Activated T-helper 1 cell treated with anti-CD3 and anti-CD28 coated beads, Interleukin-2, amount 50 U/mL, for 16 hours (primary cell): Measurements from ENCODE around the gene ADCK1.
A peak's percentile ranks its signal among the peaks of the same experiment; 100 is the strongest.
"Not testable (repeated sequence)": the region's sequence is repeated elsewhere in the genome, so short reads cannot be mapped to it uniquely, and the experiment has no call there.

Experiments used
- DNase-seq, 2 donors: peaks; one replicate each; pipeline ENCODE4 v3.0.0-alpha.2; 2020; ENCODE audit warnings: low read depth in 1 of 2, low spot score in 1 of 2

Gene ADCK1, protein sequence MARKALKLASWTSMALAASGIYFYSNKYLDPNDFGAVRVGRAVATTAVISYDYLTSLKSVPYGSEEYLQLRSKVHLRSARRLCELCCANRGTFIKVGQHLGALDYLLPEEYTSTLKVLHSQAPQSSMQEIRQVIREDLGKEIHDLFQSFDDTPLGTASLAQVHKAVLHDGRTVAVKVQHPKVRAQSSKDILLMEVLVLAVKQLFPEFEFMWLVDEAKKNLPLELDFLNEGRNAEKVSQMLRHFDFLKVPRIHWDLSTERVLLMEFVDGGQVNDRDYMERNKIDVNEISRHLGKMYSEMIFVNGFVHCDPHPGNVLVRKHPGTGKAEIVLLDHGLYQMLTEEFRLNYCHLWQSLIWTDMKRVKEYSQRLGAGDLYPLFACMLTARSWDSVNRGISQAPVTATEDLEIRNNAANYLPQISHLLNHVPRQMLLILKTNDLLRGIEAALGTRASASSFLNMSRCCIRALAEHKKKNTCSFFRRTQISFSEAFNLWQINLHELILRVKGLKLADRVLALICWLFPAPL

DNA sequence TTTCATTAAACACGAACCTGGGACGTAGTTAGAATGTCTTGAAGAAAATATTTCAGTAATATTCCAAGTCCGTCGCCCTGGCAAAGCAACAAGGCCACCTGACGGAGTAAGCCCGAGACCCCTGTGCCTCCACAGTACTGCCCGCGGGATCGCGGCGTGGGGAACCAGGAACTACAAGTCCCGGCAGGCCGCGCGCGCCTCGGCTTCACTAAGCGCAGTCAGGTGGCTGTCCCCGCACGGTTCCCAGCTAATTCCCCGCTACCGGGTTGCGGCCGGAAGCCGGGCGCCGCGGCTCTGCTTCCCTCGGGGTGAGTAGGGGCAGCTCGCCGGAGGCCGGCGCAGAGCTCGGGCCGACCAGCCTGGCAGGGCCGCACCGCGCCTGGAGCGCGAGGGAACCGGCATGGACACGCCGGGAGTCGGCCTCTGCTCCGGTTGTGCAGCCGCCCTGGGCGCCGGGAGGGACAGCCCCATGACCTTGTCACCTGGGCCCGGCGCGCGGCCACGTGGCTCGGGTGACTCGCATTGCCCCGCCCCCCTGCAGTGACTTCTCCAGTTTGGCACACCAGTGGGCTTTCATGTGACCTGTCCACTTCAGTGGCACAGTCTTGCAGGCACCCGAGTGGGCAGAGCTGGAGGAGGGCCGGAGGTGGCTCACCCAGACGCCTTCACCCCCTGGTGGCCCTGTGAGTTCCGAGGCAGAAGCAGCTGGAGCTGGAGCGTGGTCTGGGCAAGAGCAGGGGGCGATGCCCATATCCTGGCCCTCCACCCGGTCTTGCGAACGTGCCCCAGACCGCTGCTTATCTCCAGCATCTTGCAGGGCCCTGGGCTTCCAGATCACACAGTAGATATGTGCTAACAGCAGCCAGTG lies at the start of gene ADCK1:
ADCK1 (plus strand) TSS at position 247 of the 868 bp plus-strand sequence. CDS start 18,870 bp downstream, outside the sequence.
- DNase-seq: peak; percentile 71 to 74

DNA sequence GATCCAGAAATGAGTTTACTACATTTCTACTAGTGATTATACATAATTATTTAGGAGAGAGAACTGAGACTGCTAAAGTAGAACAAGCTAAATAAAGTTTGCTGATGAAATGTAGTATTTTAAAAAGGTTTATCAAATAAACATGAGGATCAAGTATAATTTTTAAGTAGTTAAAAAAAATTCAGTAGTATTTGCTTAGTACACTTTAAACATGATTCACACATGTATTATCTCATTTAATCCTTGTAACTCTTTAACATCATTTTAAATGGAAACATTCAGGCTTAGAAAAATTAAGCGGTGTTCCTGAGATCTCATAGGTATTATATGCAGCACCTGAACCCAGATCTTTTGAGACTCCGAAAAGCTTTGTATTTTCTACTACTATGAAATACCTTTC lies 47.6 kb upstream of the ADCK1 start:
- DNase-seq: no peak

DNA sequence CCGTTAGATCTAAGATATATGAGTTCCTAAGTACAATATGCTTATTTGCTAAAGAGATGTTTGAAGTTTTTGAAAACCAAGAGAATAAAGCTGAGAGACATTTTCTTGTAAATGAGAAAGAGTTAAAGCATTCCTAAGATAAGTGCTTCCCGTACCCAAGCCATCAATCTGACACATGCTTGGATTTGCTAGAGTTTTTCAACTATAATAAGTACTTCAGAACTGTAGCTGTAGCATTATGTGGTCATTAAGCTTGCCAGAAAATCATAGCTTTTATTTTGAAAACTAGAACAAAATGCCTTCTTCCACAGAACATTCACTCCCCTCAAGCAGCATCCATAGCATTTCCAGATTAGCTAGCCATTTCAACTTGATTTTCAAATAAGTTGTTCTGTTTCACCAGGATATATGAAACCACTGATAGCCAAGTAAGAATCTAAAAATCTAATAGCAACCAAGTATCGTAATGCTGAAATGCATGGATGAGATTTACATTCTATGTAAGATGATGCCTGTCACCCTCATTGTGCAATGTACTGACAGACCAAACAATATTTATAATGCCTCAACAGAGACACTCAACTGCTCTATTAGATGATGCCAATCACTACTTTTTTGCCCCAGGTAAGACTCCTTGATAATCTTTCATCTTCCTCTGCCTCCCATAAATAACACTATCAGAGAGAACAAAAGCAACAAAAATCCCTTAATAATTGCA lies 47.0 kb upstream of the ADCK1 start:
- DNase-seq: no peak

DNA sequence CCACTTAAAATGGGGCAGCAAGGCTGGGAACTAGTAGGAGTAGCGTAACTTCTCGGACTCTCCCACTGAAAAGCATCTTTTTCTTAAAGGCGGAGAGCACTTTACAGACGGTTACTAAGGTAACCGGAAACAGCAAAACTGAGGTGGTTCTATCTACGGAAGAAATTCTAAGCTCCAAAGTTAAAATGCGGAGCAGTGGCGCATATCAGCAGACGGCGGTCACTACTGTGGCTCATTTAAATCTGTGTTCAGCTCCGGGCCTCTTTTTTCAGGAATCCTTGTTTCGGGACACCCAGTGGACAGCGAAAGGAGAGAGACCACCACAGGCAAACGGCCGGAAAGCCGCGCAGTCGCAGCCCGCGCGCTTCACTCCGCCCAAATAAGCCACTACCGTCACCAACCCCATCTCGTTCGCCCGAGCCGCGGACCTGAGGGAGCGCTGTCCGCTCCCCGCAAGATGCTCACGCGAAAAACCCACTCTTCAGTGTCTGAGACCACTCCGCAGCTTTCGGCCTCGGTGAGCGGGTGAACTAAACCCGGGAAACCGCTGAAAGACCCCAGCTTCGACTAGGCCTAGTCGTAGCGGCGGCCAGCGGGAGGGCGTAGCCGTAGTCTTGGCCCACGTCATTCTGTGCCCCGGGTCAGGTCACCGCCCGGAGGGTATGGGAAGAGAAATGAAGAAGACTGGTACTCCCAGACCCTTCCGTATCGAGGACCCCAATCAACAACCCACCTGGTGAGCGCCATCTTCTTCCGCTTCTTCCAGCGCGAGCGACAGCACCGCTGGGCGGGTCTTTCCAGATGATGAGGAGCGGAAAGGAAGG lies 39.3 kb upstream of the ADCK1 start, which contains the start of gene SNW1:
SNW1 (minus strand) TSS at position 776 of the 824 bp plus-strand sequence; CDS start at position 747, 29 bp downstream.
- peak; percentile 75 to 86 for DNase-seq

DNA sequence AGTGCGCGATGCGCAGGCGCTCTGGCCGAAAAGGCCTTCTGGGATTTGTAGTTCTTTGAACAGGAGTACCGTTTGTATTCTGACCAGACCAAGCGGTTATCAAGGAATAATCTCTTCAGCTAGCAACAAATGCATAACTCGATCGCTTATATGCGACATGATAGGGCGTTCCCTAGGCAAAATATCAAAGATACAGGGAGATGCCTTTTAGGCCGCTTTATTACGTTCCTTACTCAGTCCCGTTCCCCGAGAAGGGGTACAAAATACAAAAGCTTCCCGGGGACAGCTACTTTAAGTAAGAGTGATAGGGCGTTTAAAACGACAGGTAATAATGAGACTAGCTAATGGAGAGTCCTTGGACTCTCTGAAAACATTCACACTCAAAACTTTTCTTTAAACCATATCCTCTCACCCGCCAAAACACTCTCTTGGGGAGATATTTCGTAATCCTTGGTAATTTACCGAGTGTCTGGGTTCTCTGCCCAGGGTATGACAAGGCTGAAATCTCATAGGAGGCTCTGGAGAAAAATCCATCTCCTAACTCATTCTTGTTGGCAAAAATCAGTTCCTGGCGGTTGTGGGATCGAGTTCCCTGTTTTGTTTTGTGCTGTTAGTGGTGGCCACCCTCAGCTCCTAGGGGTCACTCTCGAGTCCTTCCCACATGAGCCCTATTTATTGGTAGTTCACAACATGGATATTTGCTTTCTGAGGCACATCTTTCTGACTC lies 38.5 kb upstream of the ADCK1 start:
- no peak for DNase-seq

DNA sequence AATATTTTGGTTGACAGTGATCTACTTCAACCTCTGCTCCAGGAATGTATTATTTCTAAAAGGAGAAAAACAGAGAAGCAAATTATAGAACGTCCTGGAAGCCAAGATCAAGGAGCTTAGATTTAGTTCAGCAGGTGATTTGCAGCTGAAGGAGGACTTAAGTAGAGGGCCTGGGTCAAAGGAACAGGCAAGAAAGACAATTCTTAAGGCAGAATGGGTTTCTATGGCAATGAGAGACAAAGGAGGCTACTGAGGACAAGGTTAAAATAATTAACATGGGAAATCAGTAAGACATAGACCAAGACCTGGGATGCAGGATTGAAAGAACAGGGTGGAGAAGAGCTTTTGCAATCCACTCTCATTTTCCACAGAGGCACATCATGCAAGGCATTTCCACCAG lies 36.6 kb upstream of the ADCK1 start:
- no peak for DNase-seq

DNA sequence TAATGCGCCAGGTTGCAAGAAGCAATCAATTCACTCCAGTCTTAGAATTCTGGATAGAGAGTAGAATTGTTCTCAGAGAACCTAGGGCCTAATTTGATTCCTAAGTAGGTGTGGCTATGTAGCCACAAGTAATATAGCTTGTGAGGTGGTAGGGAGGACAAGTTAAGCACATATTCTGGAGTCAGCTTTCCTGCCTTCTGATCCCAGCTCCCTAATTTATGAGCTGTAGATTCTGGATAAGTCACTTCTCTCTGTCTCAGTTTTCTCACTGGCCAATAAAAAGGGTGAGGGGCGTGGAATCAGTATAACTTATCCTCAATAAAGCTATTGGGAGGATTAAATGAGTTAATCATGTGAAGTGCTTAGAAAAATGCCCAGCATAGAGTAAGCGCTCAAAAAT lies 35.9 kb upstream of the ADCK1 start:
- DNase-seq: no peak

DNA sequence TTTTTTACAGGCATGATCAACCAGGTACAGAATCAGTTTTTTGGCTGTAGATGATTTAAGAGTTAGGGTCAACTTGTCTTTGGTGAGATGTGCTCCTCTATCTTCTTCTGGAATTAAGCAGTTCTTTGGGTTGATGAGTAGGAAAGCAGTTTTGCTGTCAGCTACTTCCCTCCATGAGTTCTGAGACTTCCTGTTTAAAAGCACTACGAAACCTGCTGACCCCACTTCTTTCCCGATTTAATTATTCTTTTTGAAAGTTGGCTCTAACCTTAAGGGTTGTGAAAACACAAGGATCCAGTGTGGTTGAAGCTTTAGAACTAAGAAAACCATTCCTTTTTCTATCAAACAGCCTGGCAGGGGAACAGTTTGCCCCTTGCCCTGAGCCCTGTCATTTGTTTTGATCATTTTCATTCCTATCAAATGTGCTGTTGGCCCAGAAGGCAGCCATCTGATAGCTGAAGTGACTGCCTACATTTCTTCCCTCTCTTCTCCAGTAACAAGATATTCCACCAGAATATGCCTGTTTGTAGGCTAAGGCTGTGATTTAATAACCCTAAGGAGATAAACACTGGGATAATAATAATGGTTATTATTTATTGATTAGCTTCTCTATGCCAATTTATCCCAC lies 31.4 kb upstream of the ADCK1 start:
- not testable (repeated sequence) for DNase-seq

DNA sequence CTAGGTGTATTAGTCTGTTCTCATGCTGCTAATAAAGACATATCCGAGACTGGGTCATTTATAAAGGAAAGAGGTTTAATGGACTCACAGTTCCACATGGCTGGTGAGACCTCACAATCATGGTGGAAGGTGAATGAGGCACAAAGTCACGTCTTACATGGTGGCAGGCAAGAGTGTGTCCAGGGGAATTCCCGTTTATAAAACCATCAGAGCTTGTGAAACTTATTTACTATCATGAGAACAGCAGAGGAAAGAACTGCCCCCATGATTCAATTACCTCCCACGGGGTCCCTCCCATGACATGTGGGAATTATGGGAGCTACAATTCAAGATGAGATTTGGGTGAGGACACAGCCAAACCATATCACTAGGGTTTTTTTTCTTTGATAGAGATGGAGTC lies 25.9 kb upstream of the ADCK1 start:
- DNase-seq: not testable (repeated sequence)

DNA sequence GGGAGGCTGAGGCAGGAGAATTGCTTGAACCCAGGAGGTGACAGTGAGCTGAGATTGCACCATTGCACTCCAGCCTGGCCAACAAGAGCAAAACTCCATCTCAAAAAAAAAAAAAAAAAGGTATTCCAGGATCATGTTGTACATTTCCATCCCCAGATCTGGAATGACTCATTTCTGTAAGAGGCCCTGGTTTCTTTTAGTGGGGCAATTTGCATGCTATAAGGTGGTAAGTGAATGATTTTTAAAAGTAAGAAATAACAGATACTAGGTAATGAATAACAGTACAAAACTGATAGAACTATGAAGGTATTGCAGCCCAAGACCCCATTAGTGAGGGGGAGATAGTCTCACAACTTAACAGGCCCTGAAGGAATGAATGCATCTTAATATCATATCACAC lies 17.7 kb upstream of the ADCK1 start:
- DNase-seq: no peak

DNA sequence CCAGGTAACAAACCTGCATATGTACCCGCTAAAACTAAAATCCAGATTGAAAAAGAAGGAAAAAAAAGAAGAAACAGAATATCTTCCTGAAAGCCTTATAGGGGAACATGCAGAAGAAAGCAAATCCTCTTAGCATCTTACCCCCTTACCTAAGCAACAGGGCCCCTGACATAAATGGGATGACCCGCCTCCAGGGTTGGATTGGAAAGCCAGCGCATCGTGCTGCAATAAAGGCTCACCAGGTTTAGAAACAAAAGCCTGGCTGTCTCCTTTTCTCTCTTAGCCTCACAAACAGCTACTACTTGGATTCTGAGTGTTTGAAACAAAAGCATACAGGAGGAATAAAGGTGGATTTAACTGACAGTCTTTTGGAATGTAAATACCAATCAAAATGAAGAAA lies 13.8 kb upstream of the ADCK1 start:
- DNase-seq: no peak

DNA sequence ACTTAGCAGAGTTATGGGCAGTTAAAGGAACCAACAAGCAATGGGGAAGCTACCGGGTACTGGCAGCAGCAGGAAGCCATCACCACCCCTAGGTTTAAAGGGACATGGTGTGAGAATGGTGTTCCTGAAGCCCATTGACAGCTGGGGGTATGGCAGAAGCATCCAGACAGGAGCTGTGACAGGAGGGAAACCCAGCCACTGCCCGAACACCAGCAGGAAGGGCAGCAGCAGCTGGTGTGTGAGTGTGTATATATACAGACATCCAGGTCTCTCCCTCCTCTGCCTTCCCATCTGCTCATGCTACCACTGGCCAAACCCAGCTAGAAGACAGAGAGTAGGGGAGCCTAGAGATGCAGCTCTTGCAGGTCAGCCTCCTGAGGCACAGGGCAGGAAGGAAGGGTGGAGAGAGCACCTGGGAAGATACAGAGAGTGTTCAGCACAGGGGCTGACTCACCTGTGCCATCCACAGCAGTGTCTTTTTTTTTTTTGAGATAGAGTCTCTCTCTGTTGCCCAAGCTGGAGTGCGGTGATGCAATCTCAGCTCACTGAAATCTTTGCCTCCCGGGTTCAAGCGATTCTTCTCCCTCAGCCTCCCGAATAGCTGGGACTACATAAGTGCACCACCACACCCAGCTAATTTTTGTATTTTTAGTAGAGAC lies 9.2 kb upstream of the ADCK1 start:
- DNase-seq: no peak

DNA sequence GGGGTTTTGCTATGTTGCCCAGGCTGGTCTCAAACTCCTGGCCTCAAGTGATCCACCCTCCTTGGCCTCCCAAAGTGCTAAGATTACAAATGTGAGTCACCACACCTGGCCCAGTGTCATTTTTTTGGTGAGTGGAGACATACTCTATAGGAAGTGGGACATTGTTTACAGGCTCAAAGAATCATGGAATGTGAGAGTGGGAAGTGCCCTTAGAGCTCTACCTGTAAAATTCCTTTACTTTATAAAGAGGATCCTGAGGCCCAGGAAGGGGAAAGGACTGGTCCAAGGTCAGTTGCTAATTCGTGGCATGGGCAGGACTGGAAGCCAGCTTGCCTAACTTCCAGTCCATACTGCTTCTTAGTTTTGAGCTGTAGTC lies 8.7 kb upstream of the ADCK1 start:
- DNase-seq: no peak

DNA sequence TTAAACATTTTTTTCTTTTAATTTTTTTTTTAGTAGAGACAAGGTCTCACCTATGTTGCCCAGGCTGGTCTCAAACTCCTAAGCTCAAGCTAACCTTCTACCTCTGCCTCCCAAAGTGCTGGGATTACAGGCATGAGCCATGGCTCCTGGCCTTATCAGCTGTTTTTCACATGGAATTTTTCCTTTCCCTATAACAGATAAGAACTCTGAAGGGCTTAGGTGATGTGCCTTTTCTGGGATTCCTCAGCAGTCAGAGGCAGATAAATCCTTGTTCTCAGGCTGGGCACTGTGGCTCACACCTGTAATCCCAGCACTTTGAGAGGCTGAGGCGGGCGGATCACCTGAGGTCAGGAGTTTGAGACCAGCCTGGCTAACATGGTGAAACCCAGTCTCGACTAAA lies 6.7 kb upstream of the ADCK1 start:
- not testable (repeated sequence) for DNase-seq

DNA sequence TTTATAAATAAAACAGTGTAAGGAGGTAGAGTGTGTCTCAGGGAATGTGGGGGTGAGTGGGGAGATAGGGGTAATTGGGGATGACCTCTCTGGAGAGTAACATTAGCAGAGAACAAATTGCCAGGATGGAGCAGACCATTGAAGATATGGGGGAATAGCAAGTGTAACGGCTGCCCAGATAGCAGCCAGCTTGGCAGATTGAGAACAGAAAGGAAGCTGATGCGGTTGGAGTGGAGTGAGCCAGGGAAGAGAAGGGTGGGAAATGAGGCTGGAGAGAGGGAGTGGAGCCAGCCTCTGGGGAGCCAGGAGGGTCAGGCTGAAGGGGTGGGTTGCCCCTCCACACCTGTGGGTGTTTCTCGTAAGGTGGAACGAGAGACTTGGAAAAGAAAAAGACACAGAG lies 5.6 kb upstream of the ADCK1 start:
- DNase-seq: no peak

DNA sequence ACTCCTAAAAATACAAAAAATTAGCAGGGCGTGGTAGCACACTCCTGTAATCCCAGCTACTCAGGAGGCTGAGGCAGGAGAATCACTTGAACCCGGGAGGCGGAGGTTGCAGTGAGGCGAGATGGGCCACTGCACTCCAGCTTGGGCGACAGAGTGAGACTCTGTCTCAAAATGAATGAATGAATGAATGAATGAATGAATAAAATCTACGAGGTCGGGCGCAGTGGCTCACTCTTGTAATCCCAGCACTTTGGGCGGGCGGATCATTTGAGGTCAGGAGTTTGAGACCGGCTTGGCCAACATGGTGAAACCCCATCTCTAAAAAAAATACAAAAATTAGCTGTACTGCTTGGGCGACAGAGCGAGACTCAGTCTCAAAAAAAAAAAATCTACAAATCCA lies 453 bp upstream of the ADCK1 start:
- not testable (repeated sequence) for DNase-seq

DNA sequence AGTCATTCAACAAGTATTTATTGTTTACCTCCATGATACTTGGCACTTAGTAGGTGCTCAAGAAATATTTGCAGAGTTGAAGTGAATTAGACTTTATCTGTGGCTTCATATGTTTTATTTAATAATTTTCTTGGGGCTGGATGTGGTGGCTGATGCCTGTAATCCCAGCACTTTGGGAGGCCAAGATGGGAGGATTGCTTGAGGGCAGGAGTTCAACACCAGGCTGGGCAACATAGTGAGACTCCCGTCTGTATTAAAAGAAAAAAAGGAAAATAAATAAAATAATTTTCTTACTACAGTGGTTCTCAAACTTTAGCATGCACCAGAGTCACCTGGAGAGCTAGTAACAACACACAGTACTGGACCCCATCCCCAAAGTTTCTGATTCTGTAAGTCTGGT lies 905 bp downstream of the ADCK1 start:
- no peak for DNase-seq

DNA sequence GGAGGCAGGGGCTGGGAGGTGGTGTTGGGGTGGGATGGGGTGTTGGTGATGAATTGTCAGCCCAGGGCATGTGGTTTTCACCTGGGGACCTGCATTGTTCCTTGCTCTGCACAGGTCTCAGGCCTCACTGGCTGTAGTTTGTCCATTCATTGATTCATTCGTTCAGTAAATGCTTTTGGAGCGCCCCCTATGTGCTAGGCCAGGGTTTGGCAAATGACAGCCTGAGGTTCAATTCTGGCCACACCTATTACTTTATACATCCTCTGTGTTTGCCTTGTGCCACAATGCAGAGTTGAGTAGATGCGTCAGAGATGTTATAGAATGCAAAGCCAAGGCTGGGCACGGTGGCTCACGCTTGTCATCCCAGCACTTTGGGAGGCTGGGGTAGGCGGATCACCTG lies 4.7 kb downstream of the ADCK1 start:
- DNase-seq: no peak

DNA sequence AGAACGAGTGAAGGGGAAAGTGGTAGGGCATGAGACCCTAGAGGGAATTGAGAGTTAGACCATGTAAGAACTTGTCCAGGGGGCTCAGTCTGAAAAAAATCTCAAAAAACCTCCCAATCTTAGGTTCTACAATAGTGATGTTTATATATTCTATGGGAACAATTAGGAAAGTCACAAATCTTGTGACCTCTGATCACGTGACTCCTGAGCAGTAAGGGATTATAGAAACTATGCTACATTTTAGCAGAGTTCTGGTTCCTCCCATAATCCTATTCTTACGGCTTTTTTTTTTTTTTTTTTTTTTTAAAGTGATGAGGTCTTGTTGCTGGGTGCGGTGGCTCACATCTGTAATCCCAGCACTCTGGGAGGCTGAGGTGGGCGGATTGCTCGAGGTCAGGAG lies 5.8 kb downstream of the ADCK1 start:
- no peak for DNase-seq
